HepG2 (cell line): ENCODE results near the gene PRDX5. TPM values are rescaled to one million over a fixed set of nuclear protein-coding genes. Genes with fewer than 3 reads are reported as not detected.
A peak's percentile ranks its signal among the peaks of the same experiment; 100 is the strongest.

Experiments used
- CHD2 ChIP-seq: IDR thresholded peaks from 2 replicates; pipeline ENCODE4 v1.6.1; 2011; ENCODE audit warnings: low read depth, low read length, improper control_type of control experiment
- DNMT3B ChIP-seq: conservative IDR thresholded peaks from 2 replicates; pipeline ENCODE4 v1.6.1; 2016; ENCODE audit warnings: missing biosample characterization, control low read depth
- FOXA1 ChIP-seq, 2 experiments: fragments of 450-650 bp in 1 of 2; sonication (generic) in 1 of 2; formaldehyde crosslinking in 1 of 2; IDR thresholded peaks; 2 replicates each; pipeline versions ENCODE4 v1.4.0 to v1.6.1; 2016 to 2020; ENCODE audit warnings: missing genetic modification reagents in 1 of 2
- HOMEZ ChIP-seq: IDR thresholded peaks from 2 replicates; pipeline ENCODE4 v1.6.1; 2016; ENCODE audit warnings: low read depth
- ISX ChIP-seq: sonication (generic); formaldehyde crosslinking; conservative IDR thresholded peaks from 2 replicates; pipeline ENCODE4 v1.5.0; 2020; ENCODE audit warnings: missing genetic modification reagents
- NFAT5 ChIP-seq: sonication (generic); formaldehyde crosslinking; IDR thresholded peaks from 2 replicates; pipeline ENCODE4 v1.4.0; 2020; ENCODE audit warnings: missing genetic modification reagents
- POLR2G ChIP-seq: fragments of 200-400 bp; formaldehyde crosslinking; IDR thresholded peaks from 2 replicates; pipeline ENCODE4 v1.6.1; 2018; ENCODE audit warnings: mild to moderate bottlenecking, low read depth, low read length, moderate library complexity
- PPARG ChIP-seq: conservative IDR thresholded peaks from 2 replicates; pipeline ENCODE4 v1.6.1; 2016; ENCODE audit warnings: missing biosample characterization, missing genetic modification reagents
- PRMT3 ChIP-seq: sonication (generic); formaldehyde crosslinking; IDR thresholded peaks from 2 replicates; pipeline ENCODE4 v1.8.1; 2022; ENCODE audit warnings: low read depth, mild to moderate bottlenecking, moderate library complexity, missing genetic modification reagents, borderline replicate concordance
- RARG ChIP-seq: sonication (generic); formaldehyde crosslinking; IDR thresholded peaks from 2 replicates; pipeline ENCODE4 v1.4.0; 2020; ENCODE audit warnings: low read depth, mild to moderate bottlenecking, missing genetic modification reagents
- SOX13 ChIP-seq, 3 experiments: fragments of 450-650 bp in 1 of 3; sonication (generic) in 1 of 3; formaldehyde crosslinking in 1 of 3; IDR thresholded peaks in 2 of 3; conservative IDR thresholded peaks in 1 of 3; 2 replicates each; pipeline versions ENCODE4 v1.5.0 to v1.6.1; 2016 to 2020; ENCODE audit warnings: antibody characterized with exemption in 1 of 3, mild to moderate bottlenecking in 1 of 3, missing compliant biosample characterization in 1 of 3, missing genetic modification reagents in 1 of 3, moderate library complexity in 1 of 3
- TIGD3 ChIP-seq: sonication (generic); formaldehyde crosslinking; IDR thresholded peaks from 2 replicates; pipeline ENCODE4 v1.5.1; 2020; ENCODE audit warnings: mild to moderate bottlenecking, missing genetic modification reagents, borderline replicate concordance
- YEATS2 ChIP-seq: sonication (generic); formaldehyde crosslinking; IDR thresholded peaks from 2 replicates; pipeline ENCODE4 v1.4.0; 2020; ENCODE audit warnings: missing genetic modification reagents, borderline replicate concordance
- ZFYVE20 ChIP-seq: sonication (generic); formaldehyde crosslinking; IDR thresholded peaks from 2 replicates; pipeline ENCODE4 v1.8.0; 2023; ENCODE audit warnings: low read depth, mild to moderate bottlenecking, moderate library complexity, missing genetic modification reagents, borderline replicate concordance
- ZNF276 ChIP-seq: sonication (generic); formaldehyde crosslinking; IDR thresholded peaks from 2 replicates; pipeline ENCODE4 v1.4.0; 2020; ENCODE audit warnings: mild to moderate bottlenecking, low read depth, missing genetic modification reagents
- ZNF674 ChIP-seq: sonication (generic); formaldehyde crosslinking; IDR thresholded peaks from 2 replicates; pipeline ENCODE4 v1.5.0; 2020; ENCODE audit warnings: low read depth, mild to moderate bottlenecking, missing genetic modification reagents
- ZSCAN30 ChIP-seq: sonication (generic); formaldehyde crosslinking; IDR thresholded peaks from 2 replicates; pipeline ENCODE4 v1.5.0; 2020; ENCODE audit warnings: mild to moderate bottlenecking, missing genetic modification reagents
- polyA plus RNA-seq, 8 experiments: library from polyadenylated mRNA; depleted of rRNA in 3 of 8; stranded (reverse) in 7 of 8; unstranded in 1 of 8; fragments of >200 nt; fragmentation: Illumina TruSeq in 4 of 8; extraction: Trizol in 4 of 8; gene quantifications; 2 replicates each; pipeline versions ENCODE4 v1.2.1 to v1.2.3, GENCODE V29; 2011 to 2016; ENCODE audit warnings: low read depth in 4 of 8, missing spikeins in 1 of 8, mixed read lengths in 1 of 8; ENCODE audit not compliant: insufficient read depth in 1 of 8
- total RNA-seq, 5 experiments: library from RNA; depleted of rRNA; stranded (reverse); fragments of >200 nt; fragmentation: Illumina TruSeq; extraction: Trizol; gene quantifications; 2 replicates each; pipeline ENCODE4 v1.2.3, GENCODE V29; 2016; ENCODE audit warnings: low read depth in 1 of 5

Gene PRDX5
- total and polyA plus RNA-seq, 2 of the 13 experiments (the other 11 are each of a cell fraction or from before 2014, with no cell fraction given), result 215 to 311 TPM

DNA sequence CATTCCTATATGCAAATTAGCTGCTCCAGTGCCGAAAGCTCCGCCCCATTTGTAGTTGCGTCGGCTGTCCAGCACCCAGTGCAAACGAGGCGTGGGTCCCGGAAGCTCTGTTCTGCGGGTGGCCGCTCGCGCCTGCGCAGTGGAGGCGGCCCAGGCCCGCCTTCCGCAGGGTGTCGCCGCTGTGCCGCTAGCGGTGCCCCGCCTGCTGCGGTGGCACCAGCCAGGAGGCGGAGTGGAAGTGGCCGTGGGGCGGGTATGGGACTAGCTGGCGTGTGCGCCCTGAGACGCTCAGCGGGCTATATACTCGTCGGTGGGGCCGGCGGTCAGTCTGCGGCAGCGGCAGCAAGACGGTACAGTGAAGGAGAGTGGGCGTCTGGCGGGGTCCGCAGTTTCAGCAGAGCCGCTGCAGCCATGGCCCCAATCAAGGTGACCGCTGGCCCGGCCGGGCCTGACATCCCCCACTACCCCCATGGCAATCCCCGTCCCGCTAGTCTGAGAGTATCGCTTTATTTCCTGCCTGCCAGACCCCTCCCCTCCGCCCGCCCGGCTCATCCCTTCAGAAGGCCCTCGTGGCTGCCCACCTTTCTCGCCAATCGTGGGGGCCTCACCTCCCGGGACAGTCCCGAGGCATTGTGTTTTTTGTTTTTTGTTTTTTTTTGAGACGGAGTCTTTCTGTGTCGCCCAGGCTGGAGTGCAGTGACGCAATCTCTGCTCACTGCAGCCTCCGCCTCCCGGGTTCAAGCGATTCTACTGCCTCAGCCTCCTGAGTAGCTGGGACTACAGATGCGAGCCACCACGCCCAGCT lies at the start of gene PRDX5 (continued):
- TF ChIP-seq NFAT5 (CRISPR knock-in tag) (peak; percentile 49; the same call in 1 of the 2 replicates), PRMT3 (CRISPR knock-in tag) (no peak), ZFYVE20 (0 out of 2 replicates have a peak, but pooled peaks have one; percentile 59), POLR2G (0 out of 2 replicates have a peak, but pooled peaks have one; percentile 15), DNMT3B (CRISPR knock-in tag) (no peak), TIGD3 (CRISPR knock-in tag) (no peak), ZNF276 (CRISPR knock-in tag) (peak; percentile 72; the same call in 1 of the 2 replicates), PPARG (no peak), YEATS2 (CRISPR knock-in tag) (no peak), ISX (CRISPR knock-in tag) (0 out of 2 replicates have a peak, but pooled peaks have one; percentile 68), RARG (CRISPR knock-in tag) (no peak), CHD2 (no peak), ZSCAN30 (CRISPR knock-in tag) (no peak), SOX13 (IDR thresholded peaks at IDR 0.05) (no peak), SOX13 (CRISPR knock-in tag; conservative IDR thresholded peaks at IDR 0.05 in 1 of 2, IDR thresholded peaks at IDR 0.05 in 1 of 2) (no peak), ZNF674 (CRISPR knock-in tag) (no peak), FOXA1 (IDR thresholded peaks at IDR 0.05) (no peak), FOXA1 (CRISPR knock-in tag; IDR thresholded peaks at IDR 0.05) (no peak), HOMEZ (CRISPR knock-in tag) (no peak)
